Activated CD4-positive, alpha-beta T cell treated with anti-CD3 and anti-CD28 coated beads, Interleukin-2, Interleukin-6, amounts not matched to agents 100 ng/mL and 50 ng/mL, durations not matched to agents 16 hours and 8 hours (primary cell): Measurements from ENCODE around the gene SPRYD3.
"Not testable (repeated sequence)": the region's sequence is repeated elsewhere in the genome, so short reads cannot be mapped to it uniquely, and the experiment has no call there.

ENCODE experiments used
- DNase-seq: peaks from one replicate; pipeline ENCODE4 v3.0.0-alpha.2; 2020

Gene SPRYD3

GRCh38 chr12:53049571-53050318 lies 29.4 kb downstream of the SPRYD3 start, which contains the start of gene TNS2:
Gene TNS2 (plus strand): TSS chr12:53050065. CDS start chr12:53050186, 121 bp downstream.
- no peak for DNase-seq

- no peak for DNase-seq
These were observed 30.3 kb downstream of the SPRYD3 start for GRCh38 chr12:53048780-53049401.

- DNase-seq, result no peak
These were observed 31.0 kb downstream of the SPRYD3 start for GRCh38 chr12:53048033-53048779.

- DNase-seq, result peak; percentile 71
These were observed 31.8 kb downstream of the SPRYD3 start for GRCh38 chr12:53047221-53048032.

GRCh38 chr12:53046655-53047220 lies 32.5 kb downstream of the SPRYD3 start:
- peak; percentile 49 for DNase-seq

- DNase-seq, result no peak
These were observed 33.5 kb downstream of the SPRYD3 start for GRCh38 chr12:53045696-53046045.

- no peak for DNase-seq
These were observed 34.1 kb downstream of the SPRYD3 start for GRCh38 chr12:53044896-53045695.

GRCh38 chr12:53044052-53044581 lies 35.1 kb downstream of the SPRYD3 start:
- no peak for DNase-seq

GRCh38 chr12:53042607-53043454 lies 36.4 kb downstream of the SPRYD3 start:
- no peak for DNase-seq

- no peak for DNase-seq
These were observed 39.3 kb downstream of the SPRYD3 start for GRCh38 chr12:53039851-53040250.

GRCh38 chr12:53036802-53037201 lies 42.4 kb downstream of the SPRYD3 start:
- no peak for DNase-seq

GRCh38 chr12:53034459-53034858 lies 44.7 kb downstream of the SPRYD3 start:
- DNase-seq, result no peak

- DNase-seq, result not testable (repeated sequence)
These were observed 45.4 kb downstream of the SPRYD3 start for GRCh38 chr12:53033832-53034231.

- DNase-seq, result no peak
These were observed 47.6 kb downstream of the SPRYD3 start for GRCh38 chr12:53031616-53032015.

- DNase-seq, result not testable (repeated sequence)
These were observed 52.2 kb downstream of the SPRYD3 start for GRCh38 chr12:53027014-53027413.

- no peak for DNase-seq
These were observed 53.9 kb downstream of the SPRYD3 start for GRCh38 chr12:53025250-53025649.

- DNase-seq, result no peak
These were observed 64.5 kb downstream of the SPRYD3 start for GRCh38 chr12:53014709-53015108.
